Endometrium (tissue), 2 donors: ENCODE results near the gene CPLX1.
"Not testable (repeated sequence)": the region's sequence is repeated elsewhere in the genome, so short reads cannot be mapped to it uniquely, and the experiment has no call there.

ENCODE experiments used
- FAIRE-seq: peaks from 2 replicates; lab custom pipeline; 2012; peaks lifted over from hg19 to GRCh38; lab: Jason Lieb, UNC
- donor health status: control.
- donor health status: control.

Gene CPLX1

DNA sequence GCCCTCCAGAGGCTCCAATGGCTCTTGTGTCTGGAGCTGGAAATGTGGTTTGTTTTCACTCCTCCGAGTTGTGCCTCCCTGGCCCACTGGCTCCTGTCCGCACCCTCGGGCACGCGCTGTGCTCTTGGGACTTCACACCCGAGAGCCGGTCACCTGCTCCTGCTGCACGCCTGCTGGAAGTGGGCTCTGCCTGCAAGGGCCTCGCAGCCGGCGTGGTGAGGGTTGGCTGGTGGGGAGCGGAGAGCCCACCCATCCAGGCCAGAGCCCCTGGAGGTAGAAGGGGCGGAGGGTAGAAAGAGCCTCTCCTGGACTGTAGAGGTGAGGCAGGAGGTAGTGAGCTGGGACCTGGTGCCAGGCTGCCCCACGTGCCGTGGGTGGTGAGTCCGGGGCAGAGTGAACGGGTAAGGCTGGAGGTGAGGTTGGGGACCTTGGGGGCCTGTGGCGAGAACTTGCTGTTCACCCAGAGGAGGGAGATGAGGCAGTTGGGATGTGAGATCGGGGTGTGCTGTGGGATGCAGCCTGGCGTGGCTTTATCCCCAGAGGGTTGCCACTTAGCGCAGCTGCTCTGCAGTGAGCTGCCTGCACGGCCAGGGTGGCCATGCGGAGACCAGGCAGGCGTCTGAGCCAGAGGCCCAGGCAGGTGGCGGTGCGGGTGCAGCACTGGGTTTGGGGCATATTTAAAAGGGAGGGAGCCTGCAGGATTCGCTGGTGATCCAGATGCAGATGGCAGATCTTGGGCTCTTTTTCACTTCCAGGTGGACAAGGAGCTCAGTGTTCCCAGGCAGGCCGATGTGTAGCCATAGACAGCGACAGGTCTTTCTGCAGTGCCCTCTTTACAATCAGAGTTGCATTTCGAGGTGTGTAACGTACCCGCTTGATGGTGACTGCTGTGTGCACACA lies 71.5 kb downstream of the CPLX1 start:
- no peak for FAIRE-seq

DNA sequence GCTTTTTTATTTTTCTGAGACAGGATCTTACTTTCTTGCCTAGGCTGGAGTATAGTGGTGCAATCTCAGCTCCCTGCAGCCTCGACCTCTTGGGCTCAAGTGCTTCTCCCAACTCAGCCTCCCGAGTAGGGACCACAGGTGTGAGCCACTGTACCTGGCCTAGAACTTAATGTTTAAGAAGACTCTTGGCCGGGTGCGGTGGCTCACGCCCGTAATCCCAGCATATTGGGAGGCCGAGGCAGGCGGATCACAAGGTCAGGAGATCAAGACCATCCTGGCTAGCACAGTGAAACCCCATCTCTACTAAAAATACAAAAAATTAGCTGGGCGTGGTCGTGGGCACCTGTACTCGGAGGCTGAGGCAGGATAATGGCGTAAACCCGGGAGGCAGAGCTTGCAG lies 72.7 kb downstream of the CPLX1 start:
- not testable (repeated sequence) for FAIRE-seq

DNA sequence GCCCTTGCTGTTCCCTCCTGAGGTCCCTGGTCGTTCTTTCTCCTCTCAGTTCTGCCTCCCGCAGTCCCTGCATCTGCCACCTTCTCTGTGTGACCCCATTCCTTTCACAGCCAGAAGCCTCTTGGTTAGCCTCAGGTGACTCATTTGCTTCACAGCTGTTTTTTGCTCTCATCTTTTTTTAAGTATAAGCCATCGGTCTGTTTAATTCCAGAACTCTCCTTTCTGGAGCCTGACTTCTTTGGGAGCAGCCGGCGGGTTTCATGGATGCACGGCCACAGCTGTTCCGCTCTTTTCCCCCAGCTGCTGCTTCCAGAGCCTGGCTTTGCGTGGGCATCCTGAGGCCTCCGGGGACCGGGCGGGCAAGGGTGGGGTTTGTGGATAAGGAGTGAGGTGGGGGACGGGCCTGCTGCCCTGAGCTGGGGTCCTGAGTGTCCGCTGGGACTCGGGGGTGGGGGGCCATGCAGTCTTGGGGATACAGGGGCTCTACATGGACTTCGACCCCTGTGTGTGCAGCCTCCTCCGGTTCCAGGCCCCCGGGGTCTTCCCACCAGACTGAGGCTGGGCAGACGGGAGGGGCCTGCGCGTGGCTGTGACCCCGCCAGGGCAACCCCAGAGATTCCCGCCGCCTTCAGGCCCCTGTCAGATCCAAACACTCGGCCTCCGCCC lies 73.6 kb downstream of the CPLX1 start:
- FAIRE-seq, result no peak

DNA sequence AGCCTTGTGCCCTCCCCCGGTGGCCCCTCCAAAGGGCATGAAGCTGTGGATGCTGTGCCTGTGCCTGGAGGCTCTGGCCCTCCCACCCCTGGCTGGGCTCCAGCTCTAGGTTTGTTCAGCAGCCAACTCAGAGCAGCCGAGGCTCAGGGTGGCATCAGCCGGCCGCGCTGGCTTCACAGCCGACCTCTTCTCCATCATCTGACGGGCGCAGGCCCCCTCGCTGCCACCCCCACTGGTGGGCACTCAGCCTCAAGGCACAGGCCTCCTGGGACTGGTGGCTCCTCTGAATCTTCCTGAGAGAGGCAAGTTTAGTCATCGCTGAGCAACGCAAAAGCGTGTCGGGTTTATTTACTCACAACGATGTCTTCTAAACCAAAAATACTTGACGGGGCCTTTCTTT lies 74.3 kb downstream of the CPLX1 start:
- no peak for FAIRE-seq

DNA sequence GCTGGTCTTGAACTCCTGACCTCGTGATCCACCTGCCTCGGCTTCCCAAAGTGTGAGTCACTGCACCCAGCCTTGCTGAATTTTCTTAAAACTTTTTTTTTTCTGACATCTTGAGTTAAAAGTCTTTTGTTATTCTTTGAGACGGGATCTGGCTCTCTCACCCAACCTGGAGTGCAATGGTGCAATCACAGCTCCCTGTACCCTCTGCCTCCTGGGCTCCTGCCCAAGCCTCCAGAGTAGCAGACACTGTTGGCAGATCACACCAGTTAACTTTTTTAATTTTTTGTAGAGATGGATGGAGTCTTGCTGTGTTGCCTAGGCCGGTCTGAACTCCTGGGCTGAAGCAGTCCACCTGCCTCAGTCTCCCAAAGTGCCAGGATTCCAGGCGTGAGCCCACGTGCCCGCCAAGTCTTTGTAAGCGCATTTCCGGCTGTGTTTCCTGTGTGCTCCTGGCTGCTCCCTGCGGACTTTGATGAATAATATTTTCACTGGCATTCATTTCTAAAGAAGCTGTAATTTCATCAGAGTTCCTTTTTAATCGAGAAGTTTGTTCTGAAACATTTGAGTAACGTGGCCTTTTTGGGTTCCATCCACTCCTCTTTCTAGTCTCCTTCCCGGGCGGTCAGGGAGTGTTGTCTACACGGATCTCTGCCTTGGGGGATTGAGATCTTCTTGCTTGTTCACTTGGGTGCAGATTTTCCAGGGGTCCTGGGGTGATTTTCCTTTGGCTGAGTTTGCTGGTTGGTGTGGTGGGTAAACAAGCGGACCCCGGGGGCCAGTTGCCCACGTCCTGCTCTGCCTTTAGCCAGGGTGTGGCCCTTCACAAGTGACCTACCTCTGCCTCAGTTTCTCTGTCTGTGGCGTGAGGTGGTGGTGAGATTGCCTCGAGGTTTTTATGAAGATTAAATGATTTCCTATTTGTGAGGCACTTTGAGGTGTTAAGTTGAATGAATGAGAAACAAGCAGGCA lies 75.9 kb downstream of the CPLX1 start:
- no peak for FAIRE-seq

DNA sequence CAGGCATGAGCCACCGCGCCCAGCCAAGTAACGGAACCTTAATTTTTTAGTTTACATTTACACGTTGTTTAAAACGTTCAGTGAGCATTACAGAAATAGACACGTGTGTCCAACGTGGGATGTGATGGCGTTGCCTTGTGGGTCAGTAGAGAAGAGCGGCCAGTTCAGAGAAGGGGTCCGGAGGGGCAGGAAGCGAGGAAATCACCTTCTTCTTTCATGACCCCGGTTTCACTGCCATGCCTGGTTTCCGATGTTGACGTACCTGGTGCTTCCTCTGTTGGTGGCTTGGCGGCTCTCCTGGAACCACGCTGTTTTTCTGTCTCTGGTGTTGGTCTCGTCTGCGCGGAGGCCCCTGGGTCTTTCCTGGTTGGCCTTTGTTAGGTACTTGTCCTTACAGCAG lies 77.5 kb downstream of the CPLX1 start:
- FAIRE-seq, result no peak

DNA sequence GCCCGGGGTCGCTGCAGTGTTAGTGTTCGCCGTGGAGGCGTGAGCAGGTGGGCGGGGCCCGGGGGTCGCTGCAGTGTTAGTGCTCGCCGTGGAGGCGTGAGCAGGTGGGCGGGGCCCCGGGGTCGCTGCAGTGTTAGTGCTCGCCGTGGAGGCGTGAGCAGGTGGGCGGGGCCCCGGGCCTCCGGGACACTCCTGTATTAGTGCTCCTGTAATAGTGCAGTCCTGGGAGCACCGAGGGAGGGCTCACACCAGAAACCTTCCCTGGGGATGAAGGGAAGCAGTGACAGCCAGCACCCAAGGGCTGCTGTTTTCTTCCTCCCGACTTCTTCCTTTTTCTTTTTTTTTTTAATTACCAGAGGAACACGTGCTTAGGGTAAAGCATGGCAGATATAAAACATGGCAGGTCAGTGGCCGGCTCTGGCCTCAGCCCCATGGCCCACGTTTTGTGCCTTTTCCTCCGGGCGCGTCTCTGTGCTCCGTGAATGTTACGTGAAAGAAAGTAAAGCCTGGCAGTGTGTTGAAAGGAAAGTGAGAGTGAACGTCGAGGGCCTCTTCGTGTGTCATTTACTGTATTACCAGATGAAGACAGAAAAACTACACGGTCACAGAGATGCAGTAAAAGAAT lies 78.3 kb downstream of the CPLX1 start:
- no peak for FAIRE-seq

DNA sequence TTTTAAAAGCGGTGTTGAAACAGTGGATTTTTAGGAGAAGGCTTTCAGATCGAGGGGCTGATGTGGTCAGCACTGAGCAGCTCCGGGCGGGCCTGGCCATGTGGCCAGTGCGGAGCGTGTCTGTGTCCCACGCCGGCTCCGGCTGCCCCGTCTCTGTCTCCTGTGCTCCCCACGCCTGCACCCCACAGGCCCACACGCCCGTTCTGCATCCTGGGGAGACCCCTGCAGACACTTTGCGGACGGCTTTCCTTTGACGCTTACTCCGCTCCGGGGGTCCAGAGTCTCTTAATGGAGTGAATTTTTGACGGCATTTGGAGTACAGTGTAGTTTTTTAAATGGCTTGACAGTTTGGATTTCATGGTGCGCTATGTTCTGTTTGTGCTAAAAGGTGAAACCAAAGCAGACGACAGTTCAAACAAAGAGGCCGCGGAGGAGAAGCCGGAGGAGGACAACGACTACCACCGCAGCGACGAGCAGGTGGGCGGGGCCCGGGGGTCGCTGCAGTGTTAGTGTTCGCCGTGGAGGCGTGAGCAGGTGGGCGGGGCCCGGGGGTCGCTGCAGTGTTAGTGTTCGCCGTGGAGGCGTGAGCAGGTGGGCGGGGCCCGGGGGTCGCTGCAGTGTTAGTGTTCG lies 81.6 kb downstream of the CPLX1 start:
- FAIRE-seq, result no peak

DNA sequence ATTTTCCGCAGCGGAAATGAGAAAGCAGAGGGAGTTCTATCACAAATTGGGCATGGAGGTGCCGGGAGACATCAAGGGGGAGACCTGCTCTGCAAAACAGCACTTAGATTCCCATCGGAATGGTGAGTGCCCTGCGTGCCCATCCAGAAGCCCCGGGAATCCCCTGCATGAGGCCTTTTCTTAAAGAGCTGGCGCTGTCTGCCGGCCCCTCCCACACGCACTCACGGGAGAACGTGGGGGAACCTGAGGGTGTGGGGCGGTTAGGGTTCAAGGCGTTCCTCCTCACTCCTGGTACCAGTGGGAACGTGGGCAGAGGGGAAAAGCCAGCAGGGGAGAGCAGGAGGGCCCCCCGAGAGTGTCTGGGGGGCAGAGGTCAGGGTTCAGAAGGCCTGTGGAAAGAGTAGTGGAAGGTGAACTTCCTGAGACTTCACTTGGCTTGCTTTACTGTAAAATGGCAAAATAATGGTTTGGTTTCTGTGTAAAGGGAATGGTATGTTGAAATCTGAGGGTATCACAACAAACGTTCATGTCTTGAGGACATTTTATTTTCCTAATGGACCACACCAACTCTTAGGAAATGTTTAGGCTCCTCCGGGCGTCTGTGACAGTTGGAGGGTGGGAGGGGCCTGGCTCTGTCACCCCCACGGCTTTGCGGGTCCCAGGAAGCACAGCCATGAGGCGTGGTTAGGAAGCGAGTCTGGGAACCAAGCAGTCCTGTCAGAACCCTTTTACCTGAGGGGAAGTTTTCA lies 82.3 kb downstream of the CPLX1 start:
- no peak for FAIRE-seq

DNA sequence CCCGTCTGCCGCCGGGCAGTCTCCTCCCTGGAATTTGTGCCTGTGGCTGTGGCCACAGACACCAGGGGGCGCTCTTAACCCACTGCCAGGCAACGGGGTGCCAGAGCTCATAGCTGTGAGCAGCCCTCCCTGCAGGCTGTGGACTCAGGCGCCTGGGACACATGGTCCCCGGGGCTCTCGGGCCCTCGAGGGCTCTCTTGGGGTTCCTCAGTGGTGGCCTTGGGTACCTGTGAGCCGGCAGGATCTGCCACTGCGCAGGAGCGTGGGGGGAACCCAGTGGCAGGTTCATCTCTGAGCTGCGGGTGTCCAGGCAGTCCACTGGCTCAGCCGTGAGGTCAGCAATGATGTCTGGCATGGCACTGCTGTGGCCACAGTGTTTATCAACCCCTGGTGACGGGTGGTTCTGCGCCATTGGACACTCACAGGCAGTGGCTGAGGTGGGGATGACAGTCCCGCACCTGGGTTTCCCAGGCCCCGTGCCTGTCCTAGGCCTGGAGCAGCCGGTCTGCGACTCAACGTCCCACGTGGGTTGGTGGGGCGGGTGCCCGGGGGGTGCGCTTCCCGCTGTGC lies 83.1 kb downstream of the CPLX1 start:
- FAIRE-seq, result no peak

DNA sequence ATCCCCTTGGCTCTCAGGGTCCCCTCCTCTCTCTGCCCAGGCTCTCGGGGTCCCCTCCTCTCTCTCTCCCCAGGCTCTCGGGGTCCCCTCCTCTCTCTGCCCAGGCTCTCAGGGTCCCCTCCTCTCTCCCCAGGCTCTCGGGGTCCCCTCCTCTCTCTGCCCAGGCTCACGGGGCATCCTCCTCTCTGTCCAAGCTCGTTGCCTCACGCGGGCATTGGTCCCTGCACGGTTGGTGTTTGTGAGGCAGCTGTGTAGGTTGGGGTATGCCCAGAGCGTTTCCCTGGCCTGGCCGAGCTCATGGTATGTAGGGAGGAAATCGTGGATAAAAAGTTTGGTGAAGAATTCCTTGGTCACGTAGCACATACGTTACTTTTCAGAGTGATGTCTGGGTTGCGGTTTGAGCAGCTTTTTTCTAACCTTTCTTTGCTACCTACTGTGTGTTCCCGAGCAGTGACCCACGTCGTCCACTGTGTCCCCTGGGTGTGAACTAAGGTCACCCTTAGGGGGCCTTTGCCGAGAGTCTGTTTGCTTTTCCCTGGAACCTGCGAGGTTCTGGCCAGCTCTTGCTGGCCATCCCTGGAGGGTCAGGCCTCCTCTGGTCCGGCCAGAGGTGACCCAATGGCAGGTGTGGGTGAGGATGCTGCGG lies 83.7 kb downstream of the CPLX1 start:
- FAIRE-seq, result no peak

DNA sequence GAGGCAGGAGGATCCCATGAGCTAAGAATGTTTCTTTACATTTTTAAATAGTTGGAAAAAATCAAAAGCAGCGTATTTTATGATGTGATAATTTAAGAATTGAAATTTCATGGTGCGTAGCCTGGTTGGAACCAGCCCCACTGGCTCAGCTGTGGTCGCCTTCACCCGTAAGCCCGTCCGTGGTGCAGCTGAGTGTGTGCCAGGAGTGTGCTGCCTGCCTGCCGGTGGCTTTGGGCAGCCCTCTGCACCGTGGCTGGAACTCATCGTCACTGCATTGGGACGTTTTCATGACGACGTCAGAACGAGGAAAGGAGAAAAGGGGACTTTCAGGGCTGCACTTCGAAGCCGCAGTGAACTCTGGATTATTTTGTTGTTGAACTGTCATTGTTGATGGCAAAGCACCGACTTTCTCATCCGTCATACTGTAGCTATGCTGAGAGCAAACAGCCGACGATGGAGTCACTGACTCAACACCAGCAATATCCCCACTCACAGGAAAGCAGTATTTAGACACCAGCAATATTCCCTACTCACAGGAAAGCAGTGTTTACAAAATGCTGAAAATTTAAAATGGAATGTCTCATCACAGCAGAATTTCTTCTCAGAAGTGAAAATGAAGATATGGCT lies 85.2 kb downstream of the CPLX1 start:
- FAIRE-seq, result no peak

DNA sequence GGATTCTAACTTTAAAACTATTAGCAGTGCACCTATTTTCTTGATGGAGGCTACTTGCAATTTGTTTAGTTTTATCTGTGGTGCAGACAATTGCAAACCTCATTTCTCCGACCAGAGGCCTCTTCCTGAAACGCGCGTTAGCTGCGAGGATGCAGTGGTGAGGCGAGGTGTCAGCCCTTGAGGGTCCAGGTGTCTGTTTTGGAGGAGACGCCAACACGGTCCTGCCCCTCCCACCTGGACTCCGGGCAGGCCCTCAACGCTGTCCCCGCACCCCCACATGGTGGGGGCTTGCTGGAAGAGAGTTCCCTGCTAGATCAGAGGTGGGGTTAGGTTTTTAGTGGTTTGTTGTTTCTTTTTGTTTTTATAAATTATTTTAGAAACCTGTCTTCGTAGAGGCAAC lies 85.9 kb downstream of the CPLX1 start:
- FAIRE-seq, result no peak

DNA sequence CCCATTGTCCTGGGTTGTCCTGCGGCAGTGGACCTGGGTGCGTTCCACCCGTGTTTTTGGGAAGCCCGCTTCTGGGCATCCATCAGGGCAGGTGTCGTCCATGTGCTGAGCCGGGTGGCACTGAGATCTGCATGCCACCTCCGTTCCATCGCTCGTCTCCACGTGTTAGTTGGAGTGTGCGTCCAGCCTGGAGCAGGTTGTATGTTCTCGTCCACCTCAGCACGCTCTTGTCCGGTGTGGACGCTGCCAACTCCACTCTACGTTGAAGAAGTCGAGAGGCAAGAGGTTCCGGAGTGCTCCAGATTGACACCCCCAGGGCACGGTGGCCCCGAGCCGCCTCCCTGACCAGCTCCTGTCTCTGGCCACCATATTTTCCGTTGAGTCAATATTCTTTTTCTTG lies 86.4 kb downstream of the CPLX1 start:
- no peak for FAIRE-seq

DNA sequence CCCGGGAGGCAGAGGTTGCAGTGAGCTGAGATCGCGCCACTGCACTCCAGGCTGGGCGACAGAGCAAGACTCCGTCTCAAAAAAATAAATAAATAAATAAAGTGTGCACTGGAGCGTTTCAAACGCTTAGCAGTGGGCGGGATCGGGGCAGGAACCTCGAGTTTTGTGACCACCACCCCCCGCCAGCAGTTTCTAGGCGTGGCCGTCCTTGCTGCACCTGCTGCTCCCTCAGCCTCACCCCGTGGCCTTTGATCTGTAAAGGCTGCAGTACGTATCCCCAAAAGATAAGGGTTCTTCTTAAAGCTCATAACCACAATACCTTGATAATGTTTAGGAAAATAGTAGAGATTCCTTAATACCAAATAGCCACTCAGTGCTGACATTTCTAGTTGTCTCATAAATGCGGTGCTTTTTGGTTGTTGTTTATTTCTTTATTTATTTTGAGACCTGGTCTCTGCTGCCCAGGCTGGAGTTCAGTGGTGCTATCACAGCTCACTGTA lies 87.1 kb downstream of the CPLX1 start:
- no peak for FAIRE-seq

DNA sequence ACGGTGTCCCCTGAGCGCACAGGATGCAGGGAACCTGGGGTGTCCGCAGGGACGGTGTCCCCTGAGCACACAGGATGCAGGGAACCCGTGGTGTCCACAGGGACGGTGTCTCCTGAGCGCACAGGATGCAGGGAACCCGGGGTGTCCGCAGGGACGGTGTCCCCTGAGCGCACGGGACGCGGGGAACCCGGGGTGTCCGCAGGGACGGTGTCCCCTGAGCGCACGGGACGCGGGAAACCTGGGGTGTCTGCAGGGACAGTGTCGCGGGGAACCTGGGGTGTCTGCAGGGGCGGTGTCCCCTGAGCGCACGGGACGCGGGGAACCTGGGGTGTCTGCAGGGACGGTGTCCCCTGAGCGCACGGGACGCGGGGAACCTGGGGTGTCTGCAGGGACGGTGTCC lies 89.4 kb downstream of the CPLX1 start:
- not testable (repeated sequence) for FAIRE-seq

DNA sequence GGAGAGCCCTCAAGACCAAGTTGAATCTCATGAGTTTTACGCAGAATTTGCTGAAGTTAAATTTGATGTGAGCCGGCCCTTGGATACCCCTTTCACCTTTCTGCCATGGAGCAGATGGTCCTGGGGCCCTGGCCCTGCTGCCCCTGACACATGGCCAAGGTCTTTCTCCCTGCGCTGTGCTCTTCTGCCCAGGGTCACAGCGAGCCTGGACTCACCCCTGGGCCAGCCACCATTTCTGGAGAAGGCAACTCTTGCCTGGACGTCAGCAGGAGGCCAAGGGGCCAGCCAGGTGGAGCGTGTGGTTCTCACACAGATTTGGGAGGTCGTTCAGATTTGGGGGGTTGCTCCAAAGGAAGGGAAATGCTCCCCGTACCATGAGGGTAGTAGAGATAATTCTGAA lies 90.3 kb downstream of the CPLX1 start:
- FAIRE-seq, result no peak
